Embryonic facial prominence (tissue), 1 donor: Measurements from ENCODE around the gene BNC2.

Experiments
- DNase-seq: peaks from one replicate; pipeline ENCODE4 v3.0.0-alpha.2; 2016; ENCODE audit errors: extremely low spot score

The BNC2 gene

GRCh38 chr9:16755467-16756160 is 114.9 kb downstream of the BNC2 start:
- no peak for DNase-seq

GRCh38 chr9:16754662-16755061 is 115.8 kb downstream of the BNC2 start:
- DNase-seq, result no peak

GRCh38 chr9:16753256-16753655 is 117.2 kb downstream of the BNC2 start:
- DNase-seq, result no peak

GRCh38 chr9:16752601-16753000 is 117.9 kb downstream of the BNC2 start:
- no peak for DNase-seq

- no peak for DNase-seq
Observed at GRCh38 chr9:16750553-16750952, 119.9 kb downstream of the BNC2 start.

GRCh38 chr9:16745359-16745758 is 125.1 kb downstream of the BNC2 start:
- no peak for DNase-seq

GRCh38 chr9:16744394-16744793 is 126.1 kb downstream of the BNC2 start:
- no peak for DNase-seq

- no peak for DNase-seq
Observed at GRCh38 chr9:16743375-16743774, 127.1 kb downstream of the BNC2 start.

- DNase-seq, result no peak
Observed at GRCh38 chr9:16735001-16735400, 135.5 kb downstream of the BNC2 start.

GRCh38 chr9:16732546-16732945 is 137.9 kb downstream of the BNC2 start:
- DNase-seq, result no peak

- no peak for DNase-seq
Observed at GRCh38 chr9:16730162-16730561, 140.3 kb downstream of the BNC2 start.

GRCh38 chr9:16729651-16730050 is 140.8 kb downstream of the BNC2 start:
- no peak for DNase-seq

- no peak for DNase-seq
Observed at GRCh38 chr9:16728137-16728508, 142.3 kb downstream of the BNC2 start.

GRCh38 chr9:16727452-16728136 is 142.9 kb downstream of the BNC2 start:
- no peak for DNase-seq

GRCh38 chr9:16726718-16727451 is 143.6 kb downstream of the BNC2 start:
- DNase-seq, result peak; percentile 55

- no peak for DNase-seq
Observed at GRCh38 chr9:16726029-16726428, 144.4 kb downstream of the BNC2 start.

- DNase-seq, result no peak
Observed at GRCh38 chr9:16725066-16725465, 145.4 kb downstream of the BNC2 start.

GRCh38 chr9:16721972-16722371 is 148.5 kb downstream of the BNC2 start:
- DNase-seq, result no peak

GRCh38 chr9:16720386-16720785 is 150.1 kb downstream of the BNC2 start:
- DNase-seq, result no peak

- no peak for DNase-seq
Observed at GRCh38 chr9:16719921-16720320, 150.5 kb downstream of the BNC2 start.

GRCh38 chr9:16718952-16719351 is 151.5 kb downstream of the BNC2 start:
- DNase-seq, result no peak

- no peak for DNase-seq
Observed at GRCh38 chr9:16718296-16718695, 152.2 kb downstream of the BNC2 start.

GRCh38 chr9:16716601-16717000 is 153.9 kb downstream of the BNC2 start:
- DNase-seq, result no peak
